Neural crest cell (in vitro differentiated cells): ENCODE data around the gene ATP9B. TPM values are rescaled to one million over a fixed set of nuclear protein-coding genes. Genes with fewer than 3 reads are reported as not detected.

ENCODE experiments used
- DNase-seq: peaks from one replicate; pipeline ENCODE4 v3.0.0; 2021; ENCODE audit warnings: low read depth, mixed read lengths, low spot score
- H3K27ac Mint-ChIP-seq: one replicate; pipeline ENCODE4 v1.8.0; 2021; ENCODE audit warnings: mild to moderate bottlenecking, mixed read lengths; ENCODE audit not compliant: unreplicated experiment
- H3K27me3 Mint-ChIP-seq: 2 replicates; pipeline ENCODE4 v1.8.0; 2021; ENCODE audit warnings: low read depth, mild to moderate bottlenecking, mixed read lengths
- H3K36me3 Mint-ChIP-seq: 2 replicates; pipeline ENCODE4 v1.8.0; 2021; ENCODE audit warnings: low read depth, mild to moderate bottlenecking, mixed read lengths
- H3K4me1 Mint-ChIP-seq: 2 replicates; pipeline ENCODE4 v1.8.0; 2021; ENCODE audit warnings: mixed read lengths
- H3K4me3 Mint-ChIP-seq: one replicate; pipeline ENCODE4 v1.8.0; 2021; ENCODE audit warnings: mild to moderate bottlenecking, mixed read lengths
- H3K9me3 Mint-ChIP-seq: 2 replicates; pipeline ENCODE4 v1.8.0; 2021; ENCODE audit warnings: mixed read lengths
- total RNA-seq: library from RNA; stranded (reverse); gene quantifications from 2 replicates; pipeline ENCODE4 v1.2.1, GENCODE V29; 2021
- TF ChIP-seq, protein P1 (sequence below): fragments of 200-600 bp; sonication (generic); conservative IDR thresholded peaks from 2 replicates; pipeline ENCODE4 v1.5.0; 2021; ENCODE audit warnings: antibody characterized with exemption, mild to moderate bottlenecking

ATP9B gene
- total RNA-seq, 1 donor from 2014 or later, result 32.9 TPM

DNA sequence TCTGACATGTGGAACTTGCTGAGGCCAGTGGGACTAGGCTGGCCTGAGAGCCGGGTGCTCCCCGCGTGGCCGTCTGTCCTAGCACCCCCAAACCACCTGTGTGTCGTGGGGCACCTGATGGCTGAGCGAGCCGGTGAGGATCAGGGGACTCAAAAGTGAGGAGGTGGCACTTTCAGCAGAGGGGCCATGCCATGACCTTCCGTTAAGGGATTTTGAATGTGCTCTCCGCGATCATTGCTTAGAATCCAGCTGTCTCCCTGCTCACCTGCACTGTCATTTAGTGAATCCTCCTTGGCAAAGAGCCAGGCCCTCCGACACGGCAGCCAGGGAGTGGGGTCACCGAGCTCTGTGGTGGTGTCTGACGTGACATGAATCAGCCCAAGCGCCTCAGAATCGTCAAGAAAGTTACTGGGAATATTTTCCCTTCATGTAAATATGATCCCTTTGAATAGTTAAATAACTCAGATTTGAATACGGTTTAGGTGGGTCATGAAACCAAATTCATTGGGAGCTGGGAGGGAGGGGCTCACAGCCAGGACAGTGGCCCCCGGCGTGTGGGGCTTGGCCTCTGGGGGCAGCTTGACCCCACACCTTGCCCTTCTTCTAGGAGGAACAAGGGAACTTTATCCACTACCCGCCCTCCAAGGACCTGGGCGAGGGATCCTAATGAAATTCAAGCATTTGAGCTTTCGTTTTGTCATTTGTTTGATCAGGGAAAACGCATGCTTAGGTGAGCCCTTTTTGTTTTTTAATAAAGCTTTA lies 336.0 kb downstream of the ATP9B start:
- Mint-ChIP-seq H3K36me3 (no peaks in the 10 kb centered on the region), H3K9me3 (peaks cover 5% of the 10 kb centered on the region), H3K27ac (no peak overlapping the region), H3K4me1 (peaks cover 37% of the 10 kb centered on the region), H3K27me3 (peaks cover 16% of the 10 kb centered on the region), H3K4me3 (no peak overlapping the region)
- TF ChIP-seq, protein P1, sequence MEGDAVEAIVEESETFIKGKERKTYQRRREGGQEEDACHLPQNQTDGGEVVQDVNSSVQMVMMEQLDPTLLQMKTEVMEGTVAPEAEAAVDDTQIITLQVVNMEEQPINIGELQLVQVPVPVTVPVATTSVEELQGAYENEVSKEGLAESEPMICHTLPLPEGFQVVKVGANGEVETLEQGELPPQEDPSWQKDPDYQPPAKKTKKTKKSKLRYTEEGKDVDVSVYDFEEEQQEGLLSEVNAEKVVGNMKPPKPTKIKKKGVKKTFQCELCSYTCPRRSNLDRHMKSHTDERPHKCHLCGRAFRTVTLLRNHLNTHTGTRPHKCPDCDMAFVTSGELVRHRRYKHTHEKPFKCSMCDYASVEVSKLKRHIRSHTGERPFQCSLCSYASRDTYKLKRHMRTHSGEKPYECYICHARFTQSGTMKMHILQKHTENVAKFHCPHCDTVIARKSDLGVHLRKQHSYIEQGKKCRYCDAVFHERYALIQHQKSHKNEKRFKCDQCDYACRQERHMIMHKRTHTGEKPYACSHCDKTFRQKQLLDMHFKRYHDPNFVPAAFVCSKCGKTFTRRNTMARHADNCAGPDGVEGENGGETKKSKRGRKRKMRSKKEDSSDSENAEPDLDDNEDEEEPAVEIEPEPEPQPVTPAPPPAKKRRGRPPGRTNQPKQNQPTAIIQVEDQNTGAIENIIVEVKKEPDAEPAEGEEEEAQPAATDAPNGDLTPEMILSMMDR, result no peak
- no peak for DNase-seq

DNA sequence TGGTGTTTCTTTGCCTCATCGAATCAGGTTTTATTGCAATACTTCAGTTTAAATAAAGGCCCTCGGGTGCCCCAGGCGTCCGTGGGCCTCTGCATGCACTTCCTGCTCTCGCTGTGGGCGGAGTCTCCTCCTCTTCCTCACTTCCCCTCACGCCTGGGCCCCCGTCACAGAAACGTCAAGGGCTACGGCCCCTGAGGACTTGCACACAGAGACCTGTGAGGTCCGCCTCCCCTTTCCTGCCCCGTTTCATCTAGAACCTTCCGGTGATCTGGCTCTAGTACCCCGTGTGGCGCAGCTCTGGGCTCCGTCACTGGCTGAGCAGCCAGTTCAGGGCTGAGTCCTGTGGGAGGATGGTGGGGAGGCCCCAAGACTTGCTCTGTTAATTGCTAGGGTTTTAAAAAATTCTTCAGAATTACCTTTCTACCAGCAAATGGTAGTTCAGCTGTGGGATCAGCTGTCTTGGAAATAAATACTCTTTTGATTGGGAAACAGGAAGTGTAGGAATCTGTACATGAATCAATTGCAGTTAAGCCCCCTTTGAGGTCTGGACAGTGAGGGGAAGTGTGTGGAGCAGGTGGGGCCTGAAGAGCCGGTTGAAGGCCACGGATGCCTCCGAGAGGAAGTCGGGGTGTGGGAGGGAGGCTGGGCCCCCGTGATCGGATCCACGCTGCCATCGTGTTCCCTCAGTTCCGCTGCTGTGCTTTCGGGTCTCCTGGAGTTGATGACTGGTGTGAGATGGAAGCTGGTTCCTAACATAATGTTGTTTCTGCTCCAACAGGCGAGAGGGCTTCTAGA lies 336.8 kb downstream of the ATP9B start:
- TF ChIP-seq, protein P1, result no peak
- Mint-ChIP-seq H3K4me1 (peaks cover 37% of the 10 kb centered on the region), H3K27me3 (peaks cover 14% of the 10 kb centered on the region)

DNA sequence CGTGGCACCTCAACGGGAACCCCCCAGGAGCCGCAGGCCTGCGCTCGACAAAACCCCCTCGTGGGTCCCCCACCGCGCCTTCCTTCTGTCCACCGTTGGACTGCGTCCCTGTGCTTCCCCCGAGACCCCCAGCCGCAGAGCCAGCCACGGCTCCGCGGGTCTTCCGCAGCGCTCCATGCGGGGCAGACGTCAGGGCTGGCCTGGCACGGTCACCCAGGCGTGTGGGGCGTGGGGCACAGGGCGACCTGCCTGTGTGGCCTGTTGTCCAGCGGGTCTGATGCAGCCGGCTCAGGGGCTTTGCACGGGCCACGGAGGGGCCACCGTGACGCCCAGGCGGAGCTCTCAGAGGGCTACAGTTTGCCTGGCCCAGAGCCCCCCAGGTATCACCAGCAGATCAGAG lies 337.5 kb downstream of the ATP9B start:
- H3K9me3 Mint-ChIP-seq, result peaks cover 5% of the 10 kb centered on the region
- H3K27ac Mint-ChIP-seq, result no peak overlapping the region
- TF ChIP-seq, protein P1, result no peak

More for the DNA sequence above, 336.8 kb downstream of the ATP9B start:
- Mint-ChIP-seq H3K27ac (peak overlapping the region; percentile 57), H3K9me3 (peaks cover 5% of the 10 kb centered on the region), H3K36me3 (no peaks in the 10 kb centered on the region), H3K4me3 (peak overlapping the region; percentile 48)
- DNase-seq, result no peak

DNA sequence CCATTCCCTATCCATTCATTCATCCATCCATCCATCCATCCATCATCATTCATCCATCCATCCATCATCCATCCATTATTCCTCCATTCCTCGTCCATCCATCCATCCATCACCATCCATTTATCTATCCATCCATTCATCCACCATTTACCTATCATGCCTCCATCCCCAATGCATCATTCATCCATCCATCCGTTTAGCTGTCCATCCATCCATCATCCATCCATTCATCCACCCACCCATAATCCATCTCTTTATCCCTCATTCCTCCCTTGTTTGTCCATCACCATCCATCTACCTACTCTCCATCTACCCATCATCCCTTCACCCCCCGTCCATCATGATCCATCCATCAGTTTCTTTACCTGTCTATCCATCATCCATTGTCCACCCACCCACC lies 340.1 kb downstream of the ATP9B start:
- no peak overlapping the region for H3K27ac Mint-ChIP-seq

More for the DNA sequence above, 337.5 kb downstream of the ATP9B start:
- Mint-ChIP-seq H3K27me3 (peaks cover 7% of the 10 kb centered on the region), H3K4me3 (no peak overlapping the region), H3K4me1 (peaks cover 33% of the 10 kb centered on the region), H3K36me3 (no peaks in the 10 kb centered on the region)
- no peak for DNase-seq

DNA sequence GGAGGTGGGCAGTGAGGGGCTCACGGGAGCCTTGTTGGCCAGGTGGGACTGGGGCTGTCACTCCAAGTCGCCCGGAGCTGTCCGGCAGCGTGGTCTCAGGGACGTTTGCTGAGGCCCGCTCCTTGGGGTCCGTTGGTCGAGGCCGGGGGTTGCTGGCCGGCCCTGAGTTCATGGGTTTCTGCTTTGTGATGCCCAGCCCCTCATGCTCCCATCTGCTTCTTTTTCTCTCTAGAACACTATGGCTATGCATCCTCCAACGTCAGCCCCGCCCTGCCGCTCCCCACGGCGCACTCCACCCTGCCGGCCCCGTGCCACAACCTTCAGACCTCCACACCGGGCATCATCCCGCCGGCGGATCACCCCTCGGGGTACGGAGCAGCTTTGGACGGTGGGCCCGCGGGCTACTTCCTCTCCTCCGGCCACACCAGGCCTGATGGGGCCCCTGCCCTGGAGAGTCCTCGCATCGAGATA lies 341.0 kb downstream of the ATP9B start:
- TF ChIP-seq, protein P1, result no peak
- Mint-ChIP-seq H3K27ac (no peak overlapping the region), H3K4me3 (no peak overlapping the region), H3K4me1 (peaks cover 28% of the 10 kb centered on the region), H3K36me3 (no peaks in the 10 kb centered on the region), H3K27me3 (no peaks in the 10 kb centered on the region), H3K9me3 (peaks cover 5% of the 10 kb centered on the region)
- no peak for DNase-seq

More for the DNA sequence above, 340.1 kb downstream of the ATP9B start:
- TF ChIP-seq, protein P1, result no peak
- no peak for DNase-seq
- H3K36me3 Mint-ChIP-seq, result no peaks in the 10 kb centered on the region
- H3K27me3 Mint-ChIP-seq, result no peaks in the 10 kb centered on the region
- H3K4me1 Mint-ChIP-seq, result peaks cover 32% of the 10 kb centered on the region
- peaks cover 5% of the 10 kb centered on the region for H3K9me3 Mint-ChIP-seq
- no peak overlapping the region for H3K4me3 Mint-ChIP-seq
